NCI-H1417 treated with DMSO at 0.1 percent for 48 hours (cell line): ENCODE data around the gene CKLF.
"Not testable (repeated sequence)": the region's sequence is repeated elsewhere in the genome, so short reads cannot be mapped to it uniquely, and the experiment has no call there.

Experiments
- DNase-seq: peaks from one replicate; lab custom pipeline; 2025; lab: John Stamatoyannopoulos, UW

Gene CKLF

DNA sequence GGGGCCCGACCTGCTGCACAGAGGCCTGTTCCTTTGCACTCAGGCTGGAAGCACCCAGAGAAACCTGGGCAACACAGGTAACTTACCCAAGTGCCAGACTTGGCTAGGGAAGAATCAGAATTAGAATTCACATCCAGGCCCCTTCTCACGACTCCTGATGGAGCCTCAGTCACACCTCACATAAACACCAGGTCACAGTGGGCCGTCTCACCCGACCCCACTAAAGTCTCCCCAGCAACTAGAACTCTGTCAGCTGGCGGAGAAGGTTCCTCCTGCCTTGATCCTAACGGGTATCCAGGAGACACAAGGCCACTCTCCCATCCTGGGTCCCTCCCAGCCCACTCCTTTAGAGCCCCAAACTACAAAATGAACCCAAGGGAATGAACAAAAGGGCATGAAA is 8.8 kb upstream of the CKLF start:
- DNase-seq: no peak

DNA sequence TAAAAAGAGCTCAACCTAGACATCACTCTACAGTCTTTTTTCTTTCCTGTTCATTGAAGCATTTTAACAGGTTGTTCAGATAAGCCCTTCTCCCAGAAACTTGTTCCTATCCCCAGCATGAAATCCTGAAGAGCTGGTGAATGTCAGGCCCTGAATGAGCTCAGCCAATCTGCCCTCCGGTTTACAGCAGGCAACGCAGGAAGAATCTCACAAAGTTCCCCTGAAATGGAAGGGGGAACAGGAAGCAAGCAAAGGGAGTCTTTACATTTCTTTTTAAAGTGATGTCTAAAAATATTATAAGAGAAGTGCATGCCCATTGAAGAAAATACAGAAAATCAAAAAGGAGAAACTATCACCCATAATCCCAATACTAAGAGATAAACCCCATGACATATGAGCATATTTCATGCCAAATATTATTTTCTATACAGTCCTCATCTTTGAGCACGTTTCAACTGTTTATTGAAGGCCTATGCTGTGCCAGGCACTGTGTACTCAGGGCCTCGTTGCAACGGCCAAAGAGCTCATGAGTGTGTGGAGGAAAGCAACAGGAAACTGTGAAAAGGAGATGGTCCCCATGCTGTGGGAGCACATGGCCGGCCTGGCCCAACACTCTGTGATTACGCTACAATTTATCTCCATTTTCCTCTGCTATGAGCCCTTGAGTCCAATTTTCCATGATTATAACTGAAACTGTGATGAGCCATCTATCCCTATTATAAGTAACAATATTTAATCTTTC is 8.2 kb upstream of the CKLF start:
- no peak for DNase-seq

DNA sequence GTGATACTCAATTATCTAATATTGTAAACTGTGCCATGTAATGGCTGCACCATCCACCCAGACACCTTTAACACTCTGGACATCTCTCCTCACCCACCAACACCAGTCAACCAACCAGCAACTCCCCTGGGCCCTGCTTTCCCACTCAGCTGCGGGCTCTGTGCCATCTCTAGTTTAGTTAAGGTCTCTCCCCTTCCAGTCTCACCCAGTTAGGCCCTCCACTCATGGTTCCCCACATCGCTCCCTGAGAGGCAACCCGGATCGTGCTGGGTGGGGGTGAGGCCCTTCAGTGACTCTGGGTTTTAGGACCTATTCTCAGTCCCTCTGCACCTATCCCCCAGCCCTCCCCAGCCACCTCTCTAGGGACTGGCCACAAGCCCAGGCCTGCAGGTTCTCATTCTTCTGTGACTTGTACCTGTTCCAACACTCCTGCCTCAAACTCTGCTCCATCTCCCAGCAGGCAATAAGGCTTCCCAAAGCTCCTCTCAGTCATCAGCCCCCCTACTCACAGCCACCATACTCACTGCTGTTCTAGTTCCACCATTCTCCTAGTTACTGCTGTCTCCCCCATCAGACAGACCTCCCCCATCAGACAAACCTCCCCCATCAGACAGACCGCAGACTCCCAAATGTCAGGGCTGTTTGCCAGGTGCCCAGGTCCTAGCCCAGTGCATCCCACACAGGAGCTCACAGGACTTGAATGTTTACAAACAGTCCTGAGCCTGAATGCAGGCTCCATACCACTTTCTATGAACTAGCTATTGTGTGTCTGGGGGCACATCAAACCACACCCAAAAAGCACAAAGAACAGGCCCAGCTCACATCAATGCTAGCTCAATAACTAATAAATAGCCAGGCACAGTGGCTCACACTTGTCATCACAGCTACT is 5.0 kb upstream of the CKLF start:
- DNase-seq: no peak

DNA sequence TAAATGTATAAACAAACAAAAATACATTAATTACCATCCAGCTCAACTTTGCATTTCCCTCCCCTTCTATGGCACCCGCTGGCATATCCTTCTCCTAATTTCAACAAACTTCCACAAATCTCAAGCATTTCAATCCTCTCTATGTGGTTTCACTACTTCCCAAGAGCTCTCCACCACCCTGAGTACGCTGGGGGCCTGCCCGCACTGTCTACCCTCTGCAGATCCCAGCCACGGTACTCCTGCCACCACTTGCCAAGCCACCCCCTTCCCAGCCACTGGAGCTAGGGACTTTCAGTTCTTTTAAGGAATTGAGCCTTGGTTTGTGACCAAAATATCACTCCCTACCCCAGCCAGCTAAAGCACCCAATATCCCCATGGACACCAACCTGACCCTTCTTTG is 4.3 kb upstream of the CKLF start:
- DNase-seq: no peak

DNA sequence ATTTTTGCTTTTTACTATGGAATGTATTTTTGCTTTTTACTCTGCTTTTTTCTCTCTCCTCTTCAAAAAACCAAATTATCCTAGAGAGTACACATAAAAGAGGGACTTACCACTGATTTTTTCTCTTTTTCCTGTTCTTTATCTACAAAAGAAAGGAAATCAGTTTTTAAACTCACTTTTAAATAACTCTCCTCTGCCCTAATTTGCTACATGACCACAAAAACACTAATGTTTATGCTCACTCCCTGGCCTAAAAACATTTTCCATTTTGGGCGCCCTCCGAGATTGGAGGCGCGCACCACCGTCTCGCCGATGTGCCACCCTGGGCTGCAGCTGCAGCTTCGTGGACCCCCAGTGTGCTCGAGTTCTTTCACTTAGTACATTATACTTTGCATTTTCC is 3.5 kb upstream of the CKLF start:
- DNase-seq: no peak

DNA sequence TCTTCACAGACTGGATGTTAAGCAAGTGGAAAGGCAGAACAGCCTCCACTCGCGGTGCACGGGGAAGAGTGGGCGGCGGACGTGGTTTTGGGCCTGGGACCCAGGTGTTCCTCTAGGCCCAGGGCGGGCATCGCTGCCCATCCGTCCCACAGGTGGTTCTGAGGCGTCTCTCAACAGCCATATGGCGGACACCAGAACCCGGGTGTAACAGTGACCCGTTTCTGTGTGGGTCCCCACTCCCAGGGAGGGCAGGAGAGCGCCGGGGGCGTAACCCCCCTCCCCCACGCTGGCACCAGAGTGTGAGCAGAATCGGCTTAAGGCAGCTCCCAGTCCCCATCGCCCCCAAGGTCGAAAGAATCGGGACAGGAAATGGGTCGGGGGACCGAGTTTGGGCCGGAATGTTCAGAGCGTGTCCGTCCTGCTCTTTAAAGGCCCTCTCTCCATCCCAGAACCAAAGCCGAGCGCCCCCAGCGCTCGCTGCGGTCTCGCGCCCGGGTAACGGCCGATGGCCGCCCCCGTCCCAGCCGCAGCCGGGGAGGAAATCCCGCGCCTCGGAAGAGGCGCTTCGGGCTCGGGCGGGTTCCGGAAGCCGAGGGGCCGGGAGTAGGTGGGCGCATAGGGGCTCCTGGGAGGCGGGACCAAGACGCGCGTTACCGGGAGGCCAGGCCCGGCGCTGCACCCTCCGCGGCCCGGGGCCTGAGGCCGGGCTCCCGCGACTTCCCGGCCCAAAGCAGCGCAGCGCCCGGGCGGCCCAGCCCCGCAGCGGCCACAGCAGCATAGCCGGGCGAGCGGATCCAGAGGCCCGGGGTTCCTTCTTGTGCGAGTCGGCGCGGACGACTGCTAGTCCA is 2.9 kb upstream of the CKLF start, which contains the start of gene TK2:
TK2 (minus strand) TSS at position 839 of the 848 bp plus-strand sequence; CDS start at position 778, 61 bp downstream.
- no peak for DNase-seq

DNA sequence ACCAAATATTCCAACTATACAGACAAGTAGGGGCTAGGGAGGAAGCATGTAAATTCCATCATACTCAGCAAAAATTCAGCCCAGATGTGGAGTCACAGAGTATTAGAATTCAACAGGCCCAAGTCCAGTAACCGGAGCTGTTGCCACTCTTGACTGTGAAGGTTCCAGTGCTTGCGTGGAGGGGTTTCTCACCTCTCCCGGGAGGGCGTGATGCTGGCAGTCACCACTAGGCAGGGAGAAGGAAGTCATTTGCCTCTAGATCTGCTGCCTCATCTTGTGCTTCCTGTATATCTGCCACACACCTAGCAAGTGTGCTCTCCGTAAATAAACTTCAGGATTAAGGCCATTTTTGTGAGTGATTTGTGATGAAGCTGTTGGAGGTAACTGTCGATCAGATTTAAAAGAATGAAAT is 1.0 kb upstream of the CKLF start:
- DNase-seq: no peak

DNA sequence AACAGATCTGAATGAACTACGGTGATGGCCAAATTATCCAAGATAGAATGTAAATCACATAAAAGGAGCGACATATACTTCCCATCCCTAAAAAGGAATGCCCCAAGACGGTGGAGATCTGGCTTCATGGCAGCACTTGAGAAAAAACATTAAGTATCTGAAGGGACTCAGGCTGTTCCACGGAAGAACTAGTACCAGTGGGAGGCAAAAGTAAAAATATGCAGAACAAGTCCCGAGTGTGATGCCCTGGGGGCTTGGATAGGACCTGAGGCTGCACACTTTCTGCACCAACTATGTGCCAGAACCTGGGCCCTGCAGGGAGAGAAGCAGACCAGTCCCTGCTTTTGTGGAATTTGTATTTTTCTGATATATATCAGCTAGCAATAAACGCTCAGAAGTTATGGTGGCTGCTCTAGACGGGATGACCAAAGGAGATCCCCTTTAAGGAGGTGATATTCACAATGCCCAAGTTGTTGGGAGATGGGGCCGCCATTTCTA is 539 bp upstream of the CKLF start:
- no peak for DNase-seq

DNA sequence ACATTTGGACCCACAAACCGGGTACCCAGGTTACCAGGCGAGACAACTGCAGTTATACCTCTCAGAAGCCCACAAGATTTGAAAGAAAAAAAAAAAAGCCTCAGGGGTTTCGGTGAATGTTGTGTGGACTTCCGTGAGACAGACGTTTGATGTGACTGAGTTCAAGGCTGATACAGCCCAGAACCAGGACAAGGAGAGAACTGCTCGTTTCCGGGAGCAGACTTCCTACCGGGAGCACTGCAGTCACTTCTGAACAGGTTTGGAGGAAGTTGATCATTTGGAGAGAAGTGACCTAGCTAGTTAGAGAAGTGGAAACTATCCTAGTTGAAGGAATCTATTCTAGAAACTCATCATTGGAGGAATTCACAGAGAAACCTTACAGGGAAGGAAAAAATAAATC is 847 bp downstream of the CKLF start:
- DNase-seq: no peak

DNA sequence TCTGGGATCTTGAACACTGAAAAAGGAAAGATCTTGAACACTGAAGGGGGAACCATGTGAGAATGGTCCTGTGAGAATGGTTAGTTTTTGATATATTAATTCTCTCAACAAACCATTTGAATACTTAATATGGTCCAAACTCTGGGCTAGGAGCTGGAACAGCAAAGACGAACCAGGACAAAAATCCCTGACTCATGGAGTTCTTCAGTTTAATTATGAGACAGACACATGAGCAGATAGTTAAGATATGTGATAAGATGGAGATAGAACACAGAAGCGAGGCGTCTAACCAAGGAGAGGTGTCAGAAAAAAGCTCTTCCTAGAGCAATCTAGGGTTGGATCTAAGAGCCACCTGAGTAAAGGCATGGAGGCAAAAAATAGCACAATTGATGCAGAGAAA is 1.6 kb downstream of the CKLF start:
- no peak for DNase-seq

DNA sequence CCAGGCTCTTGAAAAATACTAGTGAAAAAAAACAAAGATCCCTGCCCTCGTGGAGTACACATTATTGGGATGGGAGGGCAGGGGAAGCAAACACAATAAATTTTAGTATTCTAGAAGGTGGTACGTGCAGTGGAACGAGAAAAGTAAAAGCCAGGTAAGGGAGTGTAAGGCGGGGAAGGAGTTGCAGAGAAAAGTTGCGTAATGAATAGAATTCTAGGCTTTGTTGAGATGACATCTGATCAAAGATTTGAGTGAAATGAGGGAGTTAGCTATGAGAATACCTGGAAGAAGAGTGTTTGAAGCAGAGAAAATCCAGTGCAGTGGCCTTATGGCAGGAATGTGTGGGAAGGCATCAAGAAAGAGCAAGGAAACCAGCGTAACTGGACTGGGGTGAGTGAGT is 2.1 kb downstream of the CKLF start:
- DNase-seq: no peak

DNA sequence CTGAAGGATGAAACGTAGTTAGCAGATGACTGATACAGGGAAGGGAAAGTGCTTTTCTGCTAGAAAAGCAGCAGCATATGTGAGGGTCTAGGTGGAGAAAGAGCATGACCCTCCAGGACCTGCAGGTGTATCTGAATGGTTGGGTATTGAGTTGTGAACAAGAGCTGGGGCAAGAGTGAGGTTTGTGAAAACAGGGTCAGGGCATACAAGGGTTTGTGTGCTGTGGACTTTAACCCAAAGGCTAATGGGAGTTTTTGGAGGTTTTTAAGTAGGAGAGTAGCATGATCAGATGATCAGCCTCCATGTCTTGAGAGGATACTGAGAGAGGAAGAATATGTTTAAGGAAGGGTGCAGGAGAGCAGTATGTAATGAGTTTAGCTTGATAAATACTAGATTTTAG is 7.7 kb downstream of the CKLF start:
- no peak for DNase-seq

DNA sequence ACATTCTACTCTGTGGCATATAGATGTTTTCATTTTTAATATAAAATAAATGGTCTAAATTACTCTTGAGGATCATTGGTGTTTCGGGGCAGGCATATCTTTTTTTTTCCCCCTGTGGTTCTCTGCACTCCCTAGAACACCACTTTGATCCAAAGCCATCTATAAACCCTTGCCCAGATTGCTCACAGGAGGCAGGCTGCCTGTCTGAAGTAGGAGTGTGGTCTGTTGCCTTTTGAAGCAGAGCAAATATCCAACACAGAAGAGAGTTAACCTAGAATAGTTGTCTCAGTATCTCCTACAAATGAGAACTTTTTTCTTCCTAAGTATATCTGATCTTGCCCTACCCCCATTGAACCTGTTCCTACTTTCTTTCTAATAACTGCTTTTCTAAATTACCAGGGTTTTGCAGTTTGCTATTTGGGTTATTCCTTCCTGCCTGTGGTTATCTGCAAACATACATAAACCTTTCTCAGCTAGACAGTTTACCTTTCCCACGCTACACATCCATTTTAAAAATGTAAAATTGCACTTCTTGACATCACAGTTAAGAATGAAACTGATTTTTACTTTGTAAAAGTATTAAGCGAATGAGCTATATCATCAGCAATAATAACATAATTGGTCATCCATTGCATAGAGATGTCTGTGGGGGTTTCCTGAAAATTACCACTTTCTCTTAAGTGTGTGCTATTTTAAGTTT is 9.2 kb downstream of the CKLF start:
- no peak for DNase-seq

DNA sequence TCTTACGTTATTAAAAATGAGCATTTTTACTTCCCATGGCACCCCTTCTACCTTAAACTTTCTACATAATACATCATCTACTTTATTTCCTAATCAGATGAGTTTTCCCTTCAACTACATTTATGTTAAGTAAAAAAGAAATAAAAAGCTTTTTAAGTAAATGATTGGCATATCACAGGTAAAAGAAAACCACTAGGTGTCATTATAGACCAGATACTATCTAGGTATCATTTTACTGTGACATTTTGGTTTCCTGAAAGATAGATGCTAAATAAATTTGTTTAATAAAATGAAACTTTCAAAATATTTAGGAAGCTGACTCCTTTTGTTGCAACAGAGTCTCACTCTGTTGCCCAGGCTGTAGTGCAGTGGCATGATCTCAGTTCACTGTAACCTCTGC is 10.0 kb downstream of the CKLF start:
- DNase-seq: no peak

DNA sequence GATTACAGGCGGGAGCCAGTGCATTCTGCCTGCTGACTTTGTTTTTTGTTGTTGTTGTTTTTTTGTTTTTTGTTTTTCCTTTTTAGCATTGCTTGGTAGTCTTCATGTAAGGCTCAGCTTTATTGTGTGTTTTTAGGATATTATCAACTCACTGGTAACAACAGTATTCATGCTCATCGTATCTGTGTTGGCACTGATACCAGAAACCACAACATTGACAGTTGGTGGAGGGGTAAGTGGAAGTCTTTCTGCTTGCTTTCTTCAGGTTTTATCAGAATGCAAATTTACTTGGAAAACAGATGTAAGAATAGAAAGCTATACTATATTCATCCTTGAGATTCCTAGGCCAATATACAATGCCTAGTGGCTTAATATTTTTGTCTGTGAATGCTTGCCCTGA is 10.6 kb downstream of the CKLF start:
- DNase-seq: no peak

DNA sequence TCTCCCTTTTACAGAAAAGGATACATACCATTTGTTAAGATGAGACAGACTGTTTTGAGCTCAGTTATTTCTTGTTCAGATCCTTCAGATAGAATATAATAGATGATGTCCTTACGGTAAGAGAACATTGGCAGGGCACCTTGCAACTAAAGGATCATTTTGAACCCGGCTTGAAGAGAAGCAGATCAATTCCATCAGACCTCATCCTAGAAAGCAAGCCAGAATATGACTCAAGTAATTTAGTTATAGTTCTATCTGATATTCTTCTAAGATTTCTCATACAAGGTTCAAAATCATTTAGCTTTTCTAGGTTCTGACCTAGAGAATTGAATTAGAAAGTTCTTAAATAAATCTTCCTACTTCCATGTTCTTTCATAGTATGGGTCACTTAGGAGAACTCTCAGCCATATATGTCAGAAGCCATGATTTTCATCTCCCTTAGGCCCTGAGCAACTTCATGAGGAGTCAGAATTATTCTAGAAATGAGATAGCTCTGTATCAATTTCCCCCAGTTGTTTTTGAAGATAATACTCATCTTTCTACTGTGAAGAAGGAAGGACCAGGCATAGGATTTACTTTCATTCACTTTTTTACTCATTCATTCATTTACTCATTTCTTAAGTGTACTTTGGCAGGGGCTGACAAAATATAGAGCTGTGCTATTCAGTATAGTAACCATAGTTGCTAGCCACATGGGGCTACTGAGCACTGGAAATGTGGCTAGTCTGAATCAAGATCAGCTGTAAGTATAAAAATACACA is 11.4 kb downstream of the CKLF start:
- DNase-seq: no peak

DNA sequence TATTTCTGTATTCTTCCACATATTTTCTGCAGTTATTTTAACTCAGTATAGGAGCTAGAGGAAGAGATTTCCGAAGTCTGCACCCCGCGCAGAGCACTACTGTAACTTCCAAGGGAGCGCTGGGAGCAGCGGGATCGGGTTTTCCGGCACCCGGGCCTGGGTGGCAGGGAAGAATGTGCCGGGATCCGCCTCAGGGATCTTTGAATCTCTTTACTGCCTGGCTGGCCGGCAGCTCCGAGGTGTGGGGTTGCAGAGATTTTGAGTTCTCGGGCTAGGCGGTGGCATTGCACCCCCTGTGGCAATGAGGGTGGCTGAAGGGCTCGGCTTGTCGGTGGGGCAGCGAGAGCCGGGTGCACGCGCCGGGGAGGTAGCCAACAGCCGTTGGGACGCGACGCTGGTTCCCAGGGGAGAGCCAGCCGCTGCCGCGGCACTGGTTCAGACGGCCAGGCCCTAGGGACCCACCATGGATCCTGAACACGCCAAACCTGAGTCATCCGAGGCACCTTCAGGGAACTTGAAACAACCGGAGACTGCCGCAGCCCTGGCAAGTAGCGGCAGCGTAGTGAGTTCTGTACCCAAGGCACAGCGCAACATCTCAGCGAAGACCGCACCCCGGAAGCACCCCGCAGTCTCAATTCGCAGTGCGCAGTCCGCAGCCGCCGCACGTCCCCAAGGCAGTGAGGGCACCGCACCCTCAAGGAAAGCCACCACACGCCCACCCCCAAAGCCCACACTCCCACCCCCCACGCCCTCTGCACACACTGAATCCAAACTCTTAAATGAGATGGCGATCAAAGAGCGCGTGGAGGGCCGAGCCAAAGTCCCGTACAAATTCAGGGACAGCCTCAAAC is 13.9 kb downstream of the CKLF start, which contains the start of gene CMTM1:
CMTM1 (plus strand) TSS at position 389 of the 851 bp plus-strand sequence; CDS start at position 464, 75 bp downstream.
- no peak for DNase-seq

DNA sequence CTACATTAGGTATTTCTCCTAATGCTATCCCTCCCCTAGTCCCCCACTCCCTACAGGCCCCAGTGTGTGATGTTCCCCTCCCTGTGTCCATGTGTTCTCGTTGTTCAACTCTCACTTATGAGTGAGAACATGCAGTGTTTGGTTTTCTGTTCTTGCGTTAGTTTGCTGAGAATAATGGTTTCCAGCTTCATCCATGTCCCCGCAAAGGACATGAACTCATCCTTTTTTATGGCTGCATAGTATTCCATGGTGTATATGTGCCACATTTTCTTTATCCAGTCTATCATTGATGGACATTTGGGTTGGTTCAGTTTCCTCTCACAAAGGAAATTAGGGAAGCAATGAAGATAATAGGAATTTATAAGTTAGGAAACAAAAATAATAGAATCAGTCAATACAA is 14.9 kb downstream of the CKLF start:
- DNase-seq: not testable (repeated sequence)

DNA sequence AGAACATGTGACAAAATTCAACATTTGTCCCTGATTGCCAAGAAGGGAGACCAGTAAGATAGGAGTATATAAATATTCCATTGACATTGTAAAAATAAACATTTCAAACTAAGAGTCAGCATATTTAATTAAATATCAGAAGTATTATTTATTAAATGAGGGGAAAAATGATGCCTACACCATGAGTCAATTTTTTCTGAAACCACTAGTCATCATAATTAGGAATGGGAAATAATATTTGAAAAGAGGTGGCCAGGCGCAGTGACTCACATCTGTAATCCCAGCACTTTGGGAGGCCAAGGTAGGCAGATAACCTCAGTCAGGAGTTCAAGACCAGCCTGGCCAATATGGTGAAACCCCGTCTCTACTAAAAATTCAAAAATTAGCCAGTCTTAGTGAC is 16.0 kb downstream of the CKLF start:
- no peak for DNase-seq

DNA sequence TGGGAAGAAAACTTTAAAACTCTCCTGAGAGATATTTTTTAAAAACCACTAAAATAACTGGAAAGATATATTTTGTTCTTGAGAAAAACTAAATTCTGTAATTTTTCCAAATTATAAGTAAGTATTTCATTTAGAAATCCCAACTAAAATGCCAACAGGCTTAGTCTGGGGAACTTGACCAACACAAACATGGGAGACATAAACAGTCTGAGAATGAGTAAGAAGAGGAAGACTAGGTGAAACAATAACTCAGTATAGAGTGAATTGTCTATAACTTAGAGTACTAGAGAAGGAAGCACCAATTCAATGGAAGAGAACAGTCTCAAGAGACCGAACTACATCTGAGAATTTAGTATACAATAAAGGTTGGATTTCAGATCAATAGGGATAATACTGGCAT is 16.8 kb downstream of the CKLF start:
- DNase-seq: no peak
